GM18873 (cell line): ENCODE data around the gene LEMD1.

Experiments used
- ATAC-seq: cut with Tn5 transposase; IDR thresholded peaks from one replicate; pipeline ENCODE4 v1.9.1; 2021; ENCODE audit warnings: mild to moderate bottlenecking, moderate library complexity, moderate number of reproducible peaks; ENCODE audit not compliant: unreplicated experiment, low FRiP score

The LEMD1 gene, protein sequence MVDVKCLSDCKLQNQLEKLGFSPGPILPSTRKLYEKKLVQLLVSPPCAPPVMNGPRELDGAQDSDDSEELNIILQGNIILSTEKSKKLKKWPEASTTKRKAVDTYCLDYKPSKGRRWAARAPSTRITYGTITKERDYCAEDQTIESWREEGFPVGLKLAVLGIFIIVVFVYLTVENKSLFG

DNA sequence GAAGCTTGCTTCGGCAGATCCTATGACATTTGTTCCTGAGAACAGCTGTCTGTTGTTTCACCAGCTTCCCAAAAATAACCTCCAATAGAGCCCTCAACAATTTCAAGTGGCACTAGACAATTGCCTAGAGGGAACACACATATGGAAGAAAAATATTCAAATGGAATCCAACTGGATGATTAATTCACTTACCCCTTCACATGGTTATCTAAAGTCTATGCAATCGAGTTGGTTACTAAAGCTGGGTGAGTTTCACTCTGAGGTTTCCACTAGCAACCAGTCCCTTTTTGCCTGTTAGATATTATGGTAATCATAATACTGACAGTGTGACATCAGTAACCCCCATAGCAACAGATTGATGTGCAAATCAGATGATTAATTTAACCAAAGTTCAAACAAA lies at the start of gene LEMD1:
Gene LEMD1 (minus strand): TSS at position 259 of the 400 bp plus-strand sequence. CDS start 1,520 bp downstream, outside the sequence.
- no peak for ATAC-seq

DNA sequence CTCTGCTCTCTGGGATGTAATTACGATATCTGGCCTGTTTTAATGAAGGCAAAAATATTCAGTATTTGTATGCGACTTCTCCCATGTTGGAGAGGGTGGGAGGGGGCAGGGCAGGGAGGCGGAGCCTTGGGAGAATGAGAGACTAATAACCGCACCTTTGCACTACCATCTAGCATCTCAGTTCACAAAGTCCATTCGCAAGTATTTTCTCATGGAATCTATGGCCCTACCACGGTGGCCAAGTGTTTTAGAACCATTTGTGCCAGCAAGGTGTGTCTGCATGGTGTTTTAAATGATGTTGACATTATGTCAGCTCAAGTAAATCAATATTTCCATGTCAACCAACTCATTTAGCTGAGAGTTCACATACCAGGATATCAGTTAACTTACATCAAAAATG lies 48.3 kb upstream of the LEMD1 start:
- no peak for ATAC-seq

DNA sequence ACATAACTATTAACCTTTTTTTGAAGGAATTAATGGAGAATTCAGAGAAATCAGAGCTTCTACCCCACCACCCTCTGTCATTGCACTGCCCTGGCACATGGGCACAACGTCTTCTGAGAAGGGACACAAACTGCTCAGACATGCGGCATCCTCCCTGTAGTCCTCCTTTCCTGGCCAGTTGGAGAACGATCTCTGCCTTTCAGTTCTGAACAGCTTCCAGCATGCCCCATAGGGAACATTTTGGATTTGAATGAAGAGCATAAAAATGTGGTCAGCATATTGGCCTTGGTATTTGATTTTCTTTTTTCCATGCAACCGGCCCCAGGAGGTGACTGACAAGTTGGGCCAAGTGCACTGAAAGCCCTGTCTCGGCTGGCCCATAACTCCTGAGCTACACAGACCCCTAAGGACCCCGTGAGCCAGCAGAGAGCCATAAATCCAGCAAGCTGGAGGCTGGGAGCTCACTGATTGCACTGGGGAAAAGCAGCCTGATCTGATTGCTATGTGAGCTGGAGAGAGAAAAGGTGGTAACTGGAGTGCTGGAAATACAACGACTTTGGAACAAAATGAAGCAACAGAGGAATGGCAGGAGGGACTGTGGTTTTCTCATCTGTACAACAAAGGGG lies 44.9 kb upstream of the LEMD1 start:
- no peak for ATAC-seq

DNA sequence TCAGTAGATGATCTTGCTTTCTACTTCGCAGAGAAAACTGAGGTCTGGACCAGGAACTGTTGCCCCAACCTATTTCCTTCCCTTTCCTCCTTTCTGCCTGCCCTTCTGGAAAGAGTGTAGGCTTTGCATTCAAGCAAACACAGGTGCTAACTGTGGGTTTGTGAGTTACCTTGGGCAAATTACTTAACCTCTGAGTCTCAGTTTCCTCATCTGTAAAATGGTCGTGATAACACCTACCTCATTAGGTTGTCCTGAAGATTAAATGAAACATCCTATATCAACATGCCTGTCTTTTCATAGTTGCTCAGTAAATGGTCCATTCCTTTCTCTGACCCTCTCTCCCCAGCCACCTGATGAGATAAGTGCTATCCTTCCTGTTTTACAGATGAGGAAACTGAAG lies 43.5 kb upstream of the LEMD1 start:
- ATAC-seq: no peak

DNA sequence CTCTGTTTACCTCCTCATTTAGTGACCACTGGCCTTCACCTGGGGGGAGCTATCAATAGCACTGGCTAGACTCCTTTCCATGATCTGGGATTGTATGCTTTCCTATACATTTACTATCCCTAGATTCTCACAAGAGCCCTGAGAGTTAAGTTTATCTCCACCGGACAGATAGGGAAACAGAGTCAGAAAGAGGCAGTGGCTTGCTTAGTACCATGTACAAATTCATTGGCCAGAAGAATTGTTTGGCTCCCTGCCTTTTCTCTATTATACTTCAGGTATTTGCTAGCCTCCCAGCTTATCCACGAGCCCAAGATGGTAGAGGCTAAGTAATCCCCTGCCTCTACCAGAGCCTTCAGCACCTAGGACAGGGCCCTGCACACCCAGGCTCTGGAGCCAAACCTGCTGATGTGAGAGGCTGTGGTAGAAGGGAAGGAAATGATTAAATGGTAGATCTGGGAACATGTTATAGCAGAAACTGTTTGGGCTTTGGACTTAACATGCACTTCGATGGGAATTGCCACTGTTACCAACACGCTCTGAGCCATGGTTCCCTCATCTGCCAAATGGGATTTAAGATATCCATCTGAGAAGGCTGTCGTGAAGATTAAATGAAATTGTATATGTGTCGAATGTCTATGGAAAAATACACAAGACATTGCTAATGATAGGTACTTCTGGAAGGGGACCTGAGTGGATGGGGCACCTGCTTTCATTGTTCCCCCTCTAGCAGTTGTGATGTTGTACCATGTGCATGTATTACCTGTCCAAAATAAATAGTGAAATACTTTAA lies 37.1 kb upstream of the LEMD1 start:
- no peak for ATAC-seq

DNA sequence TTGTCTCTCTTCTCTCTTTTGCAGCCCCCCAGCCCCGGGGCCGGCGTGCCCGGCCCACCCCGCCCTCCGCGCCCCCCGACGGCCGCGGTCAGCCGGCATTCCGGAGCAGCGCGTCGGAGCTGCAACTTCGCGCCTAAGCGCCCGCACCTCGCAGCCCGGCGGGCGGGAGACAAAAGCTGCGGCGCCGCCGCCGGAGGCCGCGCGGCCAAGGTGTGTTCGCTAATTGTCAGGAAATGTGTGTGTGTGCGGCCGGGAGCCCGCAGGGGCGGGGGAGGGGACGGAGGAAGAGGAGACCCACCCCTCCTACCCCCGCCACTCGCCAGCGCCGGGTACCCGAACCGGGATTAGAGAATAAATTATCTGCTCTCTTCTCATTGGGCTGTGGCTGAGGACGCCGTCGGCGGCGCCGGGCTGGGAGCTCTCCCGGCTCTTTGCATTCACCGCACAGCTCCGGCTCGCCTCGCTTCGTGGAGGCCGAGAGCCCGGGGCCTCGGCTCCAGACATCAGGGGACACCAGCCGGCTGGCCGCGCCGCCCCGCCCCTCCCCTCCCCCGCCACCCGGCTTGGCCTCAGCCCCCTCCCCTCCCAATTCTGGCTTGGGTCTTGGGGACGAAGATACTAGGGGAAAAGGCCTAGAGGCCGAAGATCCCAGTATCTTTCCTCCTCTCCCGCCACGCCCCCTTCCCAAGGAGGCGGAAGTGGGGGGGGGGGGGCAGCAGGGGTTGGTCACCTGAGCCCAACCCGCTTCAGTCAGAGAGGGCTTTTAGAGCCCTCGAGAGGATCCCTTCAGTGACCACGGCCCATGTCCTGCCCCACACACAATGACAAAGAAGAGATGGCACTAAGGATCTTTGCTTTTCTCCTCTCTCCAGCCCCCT lies 35.3 kb upstream of the LEMD1 start:
- no peak for ATAC-seq

DNA sequence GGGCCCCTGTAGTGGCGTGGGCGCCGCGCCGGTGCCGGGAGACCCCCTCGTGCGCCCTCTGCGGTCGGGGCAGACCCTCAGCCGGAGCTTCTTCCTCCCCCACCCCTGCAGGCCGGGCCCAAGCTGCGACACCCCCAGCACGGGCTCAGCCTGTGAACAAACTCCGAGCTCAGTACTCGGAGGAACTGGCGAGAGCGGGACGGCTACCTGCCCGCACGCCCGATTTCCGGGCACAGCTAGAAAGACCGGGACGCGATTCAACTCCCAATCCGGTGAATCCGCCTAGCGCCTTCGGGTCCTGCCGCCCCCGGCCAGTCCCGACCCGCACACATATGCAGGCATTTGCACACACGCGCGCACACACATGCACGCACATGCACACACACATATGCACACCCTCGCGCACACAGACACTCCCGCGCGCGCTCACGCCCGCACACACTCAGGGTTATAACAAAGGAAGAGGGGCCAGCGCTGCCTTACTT lies 34.6 kb upstream of the LEMD1 start:
- ATAC-seq: no peak

DNA sequence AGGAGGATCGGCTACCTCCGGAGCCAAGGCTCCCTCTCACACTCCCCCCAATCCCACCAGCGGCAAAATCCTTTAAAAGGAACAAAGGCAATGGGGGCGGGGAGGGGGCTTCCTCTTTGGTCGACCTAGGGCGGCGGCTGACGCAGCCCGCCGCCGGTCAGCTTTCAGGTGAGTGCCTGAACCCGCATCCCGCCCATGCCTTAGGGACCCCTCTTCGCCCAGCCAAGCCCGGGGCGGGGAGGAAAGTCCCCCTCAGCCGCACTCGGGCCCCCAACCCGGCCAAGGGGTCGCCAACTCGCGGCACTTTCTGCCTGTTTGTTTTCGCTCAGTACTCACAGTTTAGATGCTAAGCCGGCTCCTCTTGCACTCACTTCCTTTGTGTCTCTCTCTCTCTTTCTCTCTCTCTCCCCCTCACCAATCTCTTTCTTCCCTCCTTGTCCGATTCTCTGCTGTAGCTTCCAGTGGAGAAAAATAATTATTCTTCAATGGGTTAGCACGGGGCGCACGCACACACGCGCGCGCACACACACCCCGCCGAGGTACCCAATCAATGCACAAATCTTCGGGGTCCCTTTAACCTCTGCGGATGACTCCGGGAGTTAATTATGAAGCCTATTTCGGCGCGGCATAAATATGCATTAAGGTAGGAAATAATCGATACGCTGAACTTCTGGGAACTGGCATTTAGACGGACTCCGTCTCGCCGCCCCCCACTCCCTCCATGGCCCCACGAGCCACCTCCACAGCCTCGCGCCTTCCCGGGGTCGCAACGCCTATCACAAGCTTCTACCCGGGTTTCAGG lies 33.9 kb upstream of the LEMD1 start, which contains the start of gene BLACAT1:
Gene BLACAT1 (minus strand): TSS at position 465 of the 802 bp plus-strand sequence.
- no peak for ATAC-seq

DNA sequence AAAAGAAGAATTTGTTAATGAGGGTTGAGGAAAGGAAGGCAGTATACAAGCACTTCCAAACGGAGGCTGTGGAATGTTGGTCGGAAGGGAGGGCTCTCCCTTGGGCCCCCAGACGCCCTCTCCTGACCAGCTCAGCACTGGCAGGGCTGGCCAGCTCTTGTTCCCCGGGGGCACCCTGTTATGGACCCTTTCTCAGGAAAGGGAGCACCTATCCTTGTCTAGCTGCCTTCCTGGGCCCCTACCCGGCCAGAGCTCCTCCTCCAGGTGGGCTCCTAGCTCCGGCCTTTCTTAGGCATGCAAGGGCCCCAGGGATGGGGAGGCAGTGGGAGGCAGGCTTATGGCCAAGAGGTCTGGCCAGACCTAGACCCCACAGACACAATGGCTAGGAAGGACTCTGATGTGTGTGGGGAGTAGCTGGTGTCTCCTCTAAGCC lies 33.1 kb upstream of the LEMD1 start:
- no peak for ATAC-seq

DNA sequence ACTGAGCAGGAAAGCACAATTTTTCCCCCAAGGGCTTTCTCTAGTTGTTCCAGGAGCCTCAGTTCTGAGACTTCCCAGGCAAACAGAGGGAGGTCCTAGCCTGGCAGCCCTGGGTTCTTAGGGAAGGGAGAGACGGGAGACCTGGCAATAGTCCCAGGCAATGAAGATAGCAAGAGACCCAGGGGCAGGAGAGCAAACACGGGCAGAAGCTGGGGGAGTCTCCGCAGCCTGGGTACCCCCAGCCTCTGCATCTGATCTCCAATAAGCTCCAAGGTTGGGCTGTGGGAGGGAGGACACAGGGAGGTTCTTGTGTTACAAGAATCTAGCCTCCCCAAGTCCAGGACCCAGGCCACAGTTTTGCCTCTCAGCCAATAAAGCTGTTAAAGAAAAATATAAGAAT lies 31.6 kb upstream of the LEMD1 start:
- no peak for ATAC-seq

DNA sequence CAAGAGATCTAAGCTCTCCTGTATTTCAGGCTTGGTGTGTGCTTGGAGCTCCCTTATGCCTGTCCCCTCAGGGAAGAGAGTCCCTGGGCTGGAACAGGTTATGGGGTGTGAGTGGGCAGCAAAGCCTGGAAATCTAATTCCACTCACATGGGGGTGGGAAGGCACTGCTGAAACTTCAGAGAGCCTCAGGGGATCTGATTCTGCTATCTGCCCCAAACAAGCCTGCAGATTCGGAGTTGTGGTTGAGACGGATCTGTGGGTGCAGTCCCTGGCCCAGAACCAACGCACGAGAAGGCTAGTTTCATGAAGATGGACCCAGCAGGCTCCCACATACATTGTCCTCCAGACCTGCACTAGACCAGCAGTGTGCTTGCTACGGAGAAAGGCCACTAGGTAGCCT lies 31.1 kb upstream of the LEMD1 start:
- no peak for ATAC-seq

DNA sequence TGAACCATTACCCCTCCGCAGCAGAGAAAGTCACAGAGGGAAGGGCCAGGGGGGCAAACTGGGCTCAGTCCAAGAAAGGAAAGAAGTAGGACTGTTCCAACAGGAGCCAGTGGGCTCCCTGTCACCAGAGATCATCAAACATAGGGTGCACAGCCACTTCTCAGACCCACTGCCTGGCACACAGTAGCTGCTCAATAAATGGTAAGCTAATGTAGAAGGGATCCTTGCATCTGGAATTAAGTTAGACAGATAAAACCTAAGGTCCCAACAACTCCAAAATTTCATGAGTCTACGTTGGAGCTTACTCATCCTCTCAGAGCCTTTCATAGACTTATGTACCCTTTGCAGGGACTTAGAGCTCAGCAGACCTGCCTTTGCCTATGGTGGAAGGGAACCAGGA lies 30.5 kb upstream of the LEMD1 start:
- ATAC-seq: no peak

DNA sequence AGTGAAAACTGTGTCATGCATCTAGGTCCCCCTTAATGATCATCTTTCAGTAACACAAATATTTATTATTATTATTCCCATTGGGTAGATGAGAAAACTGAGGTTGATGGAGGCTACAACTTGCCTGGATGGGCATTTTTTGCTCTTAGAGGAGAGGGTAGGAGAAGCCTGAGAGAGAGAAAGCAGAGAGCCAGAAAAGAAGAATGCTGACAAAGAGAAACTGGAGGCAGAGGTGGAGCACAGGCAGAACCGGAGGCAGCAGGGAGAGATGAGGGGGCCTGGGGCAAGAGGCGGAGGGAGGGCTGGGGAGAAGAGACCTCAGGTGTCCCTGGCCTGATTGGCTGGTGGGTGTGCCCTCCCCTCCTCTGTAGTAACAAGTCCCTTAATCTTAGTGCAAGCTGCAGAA lies 29.9 kb upstream of the LEMD1 start:
- no peak for ATAC-seq

DNA sequence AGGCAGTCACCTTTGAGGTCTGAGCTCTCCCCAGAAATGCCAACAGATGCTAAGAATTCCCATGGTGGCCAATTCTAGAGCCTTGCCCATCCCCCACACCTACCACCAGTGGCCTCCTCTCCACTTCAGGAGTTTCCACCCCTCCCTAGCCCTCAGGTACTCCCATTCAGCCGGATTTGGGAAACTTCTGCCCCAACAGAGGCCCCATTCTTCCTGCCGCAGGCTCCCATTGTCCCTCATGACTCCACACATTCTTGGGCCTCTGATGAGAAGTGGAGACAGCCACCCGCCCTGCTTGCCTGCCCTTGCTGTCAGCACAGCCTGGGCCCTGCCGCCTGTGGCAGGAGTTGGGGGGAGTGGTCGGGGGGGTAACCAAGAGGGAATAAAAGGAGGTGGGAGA lies 29.3 kb upstream of the LEMD1 start:
- ATAC-seq: no peak

DNA sequence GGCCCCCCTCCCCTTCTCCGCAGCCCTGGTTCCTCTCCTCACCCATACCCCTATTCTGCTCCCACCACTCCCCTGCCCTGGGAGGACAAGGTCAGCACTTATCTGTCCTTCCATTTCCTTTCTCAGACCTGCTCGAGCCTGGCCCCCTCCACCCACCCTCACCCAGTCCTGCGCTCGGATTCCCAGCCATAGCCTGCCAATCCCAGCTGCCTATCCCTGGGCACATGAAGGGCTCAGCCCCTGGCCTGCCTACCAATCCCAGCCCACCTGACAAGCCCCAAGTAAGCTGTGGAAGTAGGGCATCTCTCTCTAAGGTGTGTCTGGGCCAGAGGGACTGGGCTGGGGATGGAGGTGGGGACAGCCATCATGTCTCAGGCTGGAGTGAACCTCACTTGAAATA lies 28.6 kb upstream of the LEMD1 start:
- ATAC-seq: no peak

DNA sequence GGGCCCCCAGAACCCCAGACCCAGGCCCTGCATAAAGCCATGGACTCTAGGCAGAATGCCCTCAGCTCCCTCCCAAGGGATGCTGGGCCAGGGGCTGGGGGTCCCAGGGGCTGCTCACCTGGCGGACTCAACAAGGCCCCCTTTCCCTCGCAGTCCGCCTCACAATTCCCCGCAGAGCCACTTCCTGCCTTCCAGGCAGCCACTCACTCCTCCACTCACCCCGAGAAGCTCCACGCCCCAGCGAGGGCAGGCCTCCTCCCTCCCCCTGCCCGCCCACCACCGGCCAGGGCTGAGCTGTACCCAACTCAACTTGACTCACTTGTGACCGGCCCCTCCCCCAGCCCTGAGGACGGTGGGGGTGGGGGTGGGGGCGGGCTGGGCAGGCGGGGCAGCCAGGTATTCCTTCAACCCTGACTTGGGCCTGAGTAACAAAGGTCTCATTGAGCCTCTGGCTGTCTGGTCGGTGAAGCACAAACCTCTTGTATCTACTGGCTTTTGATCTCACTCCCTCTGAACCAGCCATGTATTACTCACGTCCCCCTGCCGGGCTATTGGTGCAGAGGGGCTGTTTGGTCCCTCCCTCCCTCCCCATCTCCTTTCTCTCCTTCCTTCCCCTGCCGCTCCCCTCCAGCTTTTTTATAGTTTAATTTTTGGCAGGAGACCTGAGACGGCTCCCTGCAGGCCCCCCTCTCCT lies 28.0 kb upstream of the LEMD1 start:
- ATAC-seq: no peak

DNA sequence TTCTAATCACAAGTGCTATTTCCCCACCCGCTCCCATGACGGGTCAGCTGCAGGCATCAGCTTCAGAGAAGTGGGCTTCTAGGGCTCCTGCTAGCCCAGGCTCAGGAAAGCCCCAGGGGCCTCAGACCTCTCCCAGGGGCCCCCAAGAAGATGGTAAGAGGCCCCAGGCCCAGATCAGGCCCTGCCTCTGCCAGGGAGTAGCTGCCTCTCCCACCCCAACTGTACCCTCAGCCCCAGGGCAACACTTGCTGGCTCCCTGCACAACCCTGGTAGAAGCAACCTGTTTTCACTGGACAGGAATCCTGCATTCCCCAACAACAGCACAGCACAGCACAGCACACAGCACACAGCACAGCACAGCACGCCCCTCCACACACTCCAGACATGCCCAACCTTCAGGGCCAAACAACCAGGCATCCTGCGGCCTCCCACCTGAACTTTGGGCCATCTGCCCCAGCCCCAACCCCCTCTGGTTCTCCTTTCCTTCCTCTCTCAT lies 27.4 kb upstream of the LEMD1 start:
- no peak for ATAC-seq

DNA sequence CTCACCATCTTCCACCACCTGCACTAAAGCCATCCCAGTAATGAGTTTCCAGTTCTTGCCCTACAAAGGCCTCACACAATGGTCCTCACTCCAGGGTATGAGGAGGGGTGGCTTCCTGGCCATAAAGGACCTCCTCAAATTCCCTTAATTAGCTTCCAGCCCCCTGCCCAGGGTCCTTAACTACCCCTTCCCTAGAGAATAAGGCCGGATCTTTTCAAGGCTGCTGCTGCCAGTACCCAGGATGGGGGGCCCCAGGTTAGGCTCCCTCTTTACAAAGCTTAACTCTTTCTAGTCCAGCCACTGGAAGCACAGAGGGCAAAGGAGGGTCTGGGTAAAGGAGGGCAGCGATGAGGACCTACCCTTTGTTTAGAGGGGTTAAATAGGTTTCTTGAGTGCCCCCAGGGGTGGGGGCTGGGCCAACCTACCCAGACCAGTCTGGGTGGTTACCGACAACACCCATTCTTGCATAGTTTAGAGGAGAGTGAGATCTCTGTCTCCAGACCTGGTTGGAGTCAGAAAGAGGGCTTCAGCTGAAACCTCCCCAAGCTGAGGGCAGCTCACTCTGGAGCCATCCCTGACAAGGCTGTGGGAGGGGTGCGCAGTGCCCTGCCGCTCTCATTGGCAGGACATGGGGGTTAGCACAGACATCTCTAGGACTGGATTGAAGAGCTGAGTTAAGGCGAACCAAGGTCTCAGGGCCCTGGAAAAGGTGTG lies 26.8 kb upstream of the LEMD1 start:
- no peak for ATAC-seq
